ENCODE measurements around the gene PLCD1. TPM values are rescaled to one million over a fixed set of nuclear protein-coding genes. Genes with fewer than 3 reads are reported as not detected.

The PLCD1 gene
- total RNA-seq, 5 donors from 2014 or later (not counting 1 experiment from before 2014, with no cell fraction given) = 31.3 to 91.0 (median 75.7) TPM

GRCh38 chr3:37963016-37963415 is 66.4 kb downstream of the PLCD1 start:
- CTCF ChIA-PET = no interaction called here
- POLR2A ChIA-PET = no interaction called here

GRCh38 chr3:37961622-37962431 is 67.6 kb downstream of the PLCD1 start:
- H3K9me3 ChIP-seq = no peaks in the 10 kb centered on the region
- H3K4me3 ChIP-seq (ENCODE audit: control insufficient read depth in 1 of 2, extremely low read depth in 1 of 2, low read length in 1 of 2) = no peak overlapping the region
- no peaks in the 10 kb centered on the region for H3K36me3 Mint-ChIP-seq
- H3K4me3 Mint-ChIP-seq = no peak overlapping the region
- H3K9me3 Mint-ChIP-seq = no peaks in the 10 kb centered on the region
- H3K27ac Mint-ChIP-seq = no peak overlapping the region
- H3K4me1 Mint-ChIP-seq = peaks cover 16 to 19% (median 18%) of the 10 kb centered on the region in 3 donors
- H3K27ac ChIP-seq (ENCODE audit: low read length) = no peak overlapping the region
- CTCF ChIA-PET = interaction anchor here in 1 of 2 donors (0.9 to 1.0 kb wide), 2 partner anchors 8 to 13 kb away, joined by 3 read pairs; no protein-coding TSS in a partner anchor
- no peaks in the 10 kb centered on the region for H3K27me3 ChIP-seq (replicated peaks in 1 of 2; ENCODE audit: control insufficient read depth in 2 of 2, extremely low read depth in 1 of 2, insufficient read depth in 2 of 2, low read length in 1 of 2)
- no peak for ATAC-seq (replicated peaks in 1 of 4)
- peaks cover 6 to 7% of the 10 kb centered on the region in 2 experiments for H3K4me1 ChIP-seq (ENCODE audit: control insufficient read depth in 1 of 2, extremely low read depth in 1 of 2, insufficient read depth in 2 of 2, low read length in 2 of 2)
- H3K36me3 ChIP-seq (ENCODE audit: control insufficient read depth in 2 of 2, extremely low read depth in 1 of 2, insufficient read depth in 1 of 2, low read length in 1 of 2) = no peaks in the 10 kb centered on the region
- no peaks in the 10 kb centered on the region for H3K27me3 Mint-ChIP-seq
- DNase-seq = no peak
- WGBS (ENCODE audit: insufficient coverage) = 100% methylated on average over 1 of the region's 6 CpGs
- POLR2A ChIA-PET = interaction anchor here in 1 of 2 donors (0.5 to 0.6 kb wide), 2 partner anchors 392 to 1016 kb away, joined by 4 to 8 read pairs; no protein-coding TSS in a partner anchor

More at GRCh38 chr3:37963016-37963415, 66.4 kb downstream of the PLCD1 start:
- peak overlapping the region; percentile 23 to 39 for H3K27ac Mint-ChIP-seq
- H3K4me3 Mint-ChIP-seq = no peak overlapping the region
- H3K4me1 Mint-ChIP-seq = peaks cover 5 to 7% (median 6%) of the 10 kb centered on the region in 3 donors
- H3K4me1 ChIP-seq (ENCODE audit: control insufficient read depth in 1 of 2, extremely low read depth in 1 of 2, insufficient read depth in 2 of 2, low read length in 2 of 2) = peaks cover 0 to 3% of the 10 kb centered on the region in 2 experiments
- ATAC-seq (replicated peaks in 1 of 4) (no peak), DNase-seq (no peak)
- no peaks in the 10 kb centered on the region for H3K27me3 Mint-ChIP-seq
- H3K27me3 ChIP-seq (replicated peaks in 1 of 2; ENCODE audit: control insufficient read depth in 2 of 2, extremely low read depth in 1 of 2, insufficient read depth in 2 of 2, low read length in 1 of 2) = peaks cover 0 to 4% of the 10 kb centered on the region in 2 experiments
- WGBS (ENCODE audit: insufficient coverage) = 86% methylated on average over 5 of the region's 5 CpGs
- no peaks in the 10 kb centered on the region for H3K36me3 ChIP-seq (ENCODE audit: control insufficient read depth in 2 of 2, extremely low read depth in 1 of 2, insufficient read depth in 1 of 2, low read length in 1 of 2)
- no peak overlapping the region for H3K27ac ChIP-seq (ENCODE audit: low read length)
- no peak overlapping the region for H3K4me3 ChIP-seq (ENCODE audit: control insufficient read depth in 1 of 2, extremely low read depth in 1 of 2, low read length in 1 of 2)
- no peaks in the 10 kb centered on the region for H3K9me3 Mint-ChIP-seq
- no peaks in the 10 kb centered on the region for H3K36me3 Mint-ChIP-seq
- H3K9me3 ChIP-seq = no peaks in the 10 kb centered on the region

GRCh38 chr3:37957539-37957936 is 71.9 kb downstream of the PLCD1 start:
- WGBS (ENCODE audit: insufficient coverage) = 66% methylated on average over 4 of the region's 7 CpGs
- DNase-seq (no peak), ATAC-seq (replicated peaks in 1 of 4) (peak in 2 of 4 experiments; percentile 23 to 50)
- ChIA-PET CTCF (interaction anchor here (0.6 to 2.4 kb wide), 5 partner anchors 9 to 1331 kb away, joined by 3 to 9 read pairs (median 4); no protein-coding TSS in a partner anchor), POLR2A (no interaction called here)
- H3K27me3 Mint-ChIP-seq = no peaks in the 10 kb centered on the region
- peak overlapping the region; percentile 64 for H3K27ac ChIP-seq (ENCODE audit: low read length)
- H3K4me3 Mint-ChIP-seq = peak overlapping the region in 1 of 3 donors; percentile 69
- peaks cover 26 to 31% (median 29%) of the 10 kb centered on the region in 3 donors for H3K4me1 Mint-ChIP-seq
- H3K36me3 Mint-ChIP-seq = no peaks in the 10 kb centered on the region
- H3K9me3 Mint-ChIP-seq = no peaks in the 10 kb centered on the region
- H3K27ac Mint-ChIP-seq = peak overlapping the region; percentile 92 to 96
- H3K4me3 ChIP-seq (ENCODE audit: control insufficient read depth in 1 of 2, extremely low read depth in 1 of 2, low read length in 1 of 2) = peak overlapping the region in 1 of 2 donors; percentile 15
- H3K27me3 ChIP-seq (replicated peaks in 1 of 2; ENCODE audit: control insufficient read depth in 2 of 2, extremely low read depth in 1 of 2, insufficient read depth in 2 of 2, low read length in 1 of 2) = no peaks in the 10 kb centered on the region
- peaks cover 17 to 21% of the 10 kb centered on the region in 2 experiments for H3K4me1 ChIP-seq (ENCODE audit: control insufficient read depth in 1 of 2, extremely low read depth in 1 of 2, insufficient read depth in 2 of 2, low read length in 2 of 2)
- no peaks in the 10 kb centered on the region for H3K9me3 ChIP-seq
- no peaks in the 10 kb centered on the region for H3K36me3 ChIP-seq (ENCODE audit: control insufficient read depth in 2 of 2, extremely low read depth in 1 of 2, insufficient read depth in 1 of 2, low read length in 1 of 2)

Other genes with a start within 250 kb of the PLCD1 start
- gene CTDSPL, start 167.8 kb downstream of the PLCD1 start, total RNA-seq = 1 to 10 TPM in 4 of 5 donors, under 1 TPM in 1; 0.54 to 2.5 (median 2.0) TPM
- gene VILL, start 38.9 kb downstream of the PLCD1 start, total RNA-seq = 10 to 100 TPM; 26.6 to 44.6 (median 42.1) TPM
- 10 to 100 TPM in 3 of 5 donors, 1 to 10 TPM in 2; 4.7 to 21.7 (median 17.8) TPM for gene DLEC1, start 9.6 kb upstream of the PLCD1 start, total RNA-seq
- 10 to 100 TPM; 70.7 to 97.1 (median 90.8) TPM for gene ACAA1, start 107.5 kb upstream of the PLCD1 start, total RNA-seq
- 10 to 100 TPM; 32.4 to 68.5 (median 56.6) TPM for gene MYD88, start 109.0 kb upstream of the PLCD1 start, total RNA-seq
- 10 to 100 TPM; 30.7 to 40.4 (median 37.4) TPM for gene OXSR1, start 135.9 kb upstream of the PLCD1 start, total RNA-seq
- gene SLC22A13, start 236.2 kb upstream of the PLCD1 start, total RNA-seq = under 1 TPM; 0.35 to 0.79 (median 0.68) TPM

Measured in T-cell (primary cell).